ENCODE measurements around the gene ADAMTS18. TPM values are rescaled to one million over a fixed set of nuclear protein-coding genes. Genes with fewer than 3 reads are reported as not detected.

The ADAMTS18 gene
- total and polyA plus RNA-seq, 2 of the 8 experiments (the other 6 are each of a cell fraction or from before 2014, with no cell fraction given), result 0.05 to 0.19 TPM

- no peak overlapping the region for H3K4me3 ChIP-seq (ENCODE audit: extremely low read depth in 1 of 4, insufficient read depth in 2 of 4, low read depth in 3 of 4, low read length in 4 of 4)
- H4K5ac ChIP-seq (ENCODE audit: insufficient read length, low read depth, low read length), result no peak overlapping the region
- H3K18ac ChIP-seq (ENCODE audit: extremely low read depth, low read length), result no peak overlapping the region
- no peaks in the 10 kb centered on the region for H3K79me1 ChIP-seq (ENCODE audit: low read depth, low read length)
- DNase-seq (ENCODE audit: low read depth in 1 of 2, low spot score in 2 of 2) (no peak), FAIRE-seq (no peak)
- H2BK20ac ChIP-seq (ENCODE audit: low read length), result no peak overlapping the region
- H2BK5ac ChIP-seq (ENCODE audit: low read depth, low read length), result no peak overlapping the region
- no peak overlapping the region for H3K9ac ChIP-seq (replicated peaks in 1 of 4; ENCODE audit: extremely low read depth in 1 of 4, low read depth in 3 of 4, low read length in 3 of 4)
- WGBS, 2 experiments (ENCODE audit: extremely low coverage in 1 of 2, insufficient coverage in 1 of 2, insufficient read length in 1 of 2, insufficient replicate concordance in 2 of 2, low coverage in 1 of 2, low lambda C conversion rate in 2 of 2, missing lambda C conversion rate in 1 of 2), result 94% methylated on average over 1 of the region's 1 CpG; no CpG with 5 or more reads in 1 of the 2 experiments
- no peak overlapping the region for H3K56ac ChIP-seq (replicated peaks; ENCODE audit: insufficient read length, low read depth, low read length)
- no peak overlapping the region for H4K91ac ChIP-seq (replicated peaks; ENCODE audit: insufficient read length, low read length)
- ChIA-PET POLR2A (ENCODE audit: partially characterized antibody) (no interaction called here), CTCF (ENCODE audit: partially characterized antibody) (interaction anchor here (1.1 kb wide), 1 partner anchor 27 kb away, joined by 3 read pairs; no protein-coding TSS in a partner anchor)
- H3K36me3 ChIP-seq (ENCODE audit: control insufficient read depth in 2 of 4, insufficient read depth in 4 of 4, low read length in 3 of 4), result no peaks in the 10 kb centered on the region
- H3K4ac ChIP-seq (replicated peaks; ENCODE audit: insufficient read length, low read depth, low read length), result no peak overlapping the region
- H3K23me2 ChIP-seq (ENCODE audit: low read depth, low read length), result no peaks in the 10 kb centered on the region
- H2BK12ac ChIP-seq (ENCODE audit: low read depth, low read length), result no peak overlapping the region
- H4K20me1 ChIP-seq (replicated peaks in 1 of 2; ENCODE audit: control insufficient read depth in 1 of 2, insufficient read depth in 2 of 2, low read length in 2 of 2), result no peaks in the 10 kb centered on the region
- no peak overlapping the region for H3K23ac ChIP-seq (ENCODE audit: insufficient read length)
- H3K79me2 ChIP-seq (ENCODE audit: control insufficient read depth in 1 of 2, insufficient read depth in 2 of 2, low read length in 2 of 2), result no peaks in the 10 kb centered on the region
- H3K4me1 ChIP-seq (replicated peaks in 1 of 4; ENCODE audit: control insufficient read depth in 3 of 4, insufficient read depth in 4 of 4, low read length in 3 of 4), result no peaks in the 10 kb centered on the region
- no peaks in the 10 kb centered on the region for H3K27me3 ChIP-seq (replicated peaks in 1 of 4; ENCODE audit: control insufficient read depth in 3 of 4, extremely low read depth in 1 of 4, insufficient read depth in 3 of 4, low read length in 3 of 4)
- no peak overlapping the region for H2AFZ ChIP-seq (ENCODE audit: low read length)
- H2BK120ac ChIP-seq (replicated peaks; ENCODE audit: low read depth, low read length), result no peak overlapping the region
- H3K9me3 ChIP-seq (ENCODE audit: insufficient read depth in 2 of 2, low read depth in 1 of 2, low read length in 1 of 2), result no peaks in the 10 kb centered on the region
- H2BK15ac ChIP-seq (ENCODE audit: low read length), result no peak overlapping the region
- no peak overlapping the region for H3K4me2 ChIP-seq (ENCODE audit: insufficient read depth in 1 of 2, low read depth in 2 of 2, low read length in 2 of 2)
- H2AK5ac ChIP-seq (ENCODE audit: low read depth, low read length), result no peak overlapping the region
- no peak overlapping the region for H3K27ac ChIP-seq (ENCODE audit: low read depth, low read length)
- H4K8ac ChIP-seq (ENCODE audit: extremely low read depth, insufficient read depth, low read length), result no peak overlapping the region
- no peak overlapping the region for H3K14ac ChIP-seq (ENCODE audit: insufficient read length)
- no peak for TF ChIP-seq ATF2 (IDR thresholded peaks at IDR 0.05; ENCODE audit: low read length)
- TF ChIP-seq EZH2 (IDR thresholded peaks at IDR 0.05; ENCODE audit: low read depth, low read length, severe bottlenecking), result no peak
- TF ChIP-seq PHF8 (conservative IDR thresholded peaks at IDR 0.05; ENCODE audit: low read depth, low read length), result no peak
- no peak for TF ChIP-seq RNF2 (IDR thresholded peaks at IDR 0.05; ENCODE audit: borderline replicate concordance, low read depth, low read length, missing control alignments, poor library complexity, severe bottlenecking)
- no peak for TF ChIP-seq GTF2F1 (IDR thresholded peaks at IDR 0.05; ENCODE audit: borderline replicate concordance, low read depth, low read length)
- TF ChIP-seq CHD2 (IDR thresholded peaks at IDR 0.05; ENCODE audit: low read length), result no peak
- TF ChIP-seq E2F6 (IDR thresholded peaks at IDR 0.05), result no peak
- no peak for TF ChIP-seq CEBPB (IDR thresholded peaks at IDR 0.05; ENCODE audit: low read depth, low read length)
- no peak for TF ChIP-seq TAF7 (optimal IDR thresholded peaks at IDR 0.05; ENCODE audit: borderline replicate concordance, low read depth, low read length)
- no peak for TF ChIP-seq HDAC2 (IDR thresholded peaks at IDR 0.05; ENCODE audit: borderline replicate concordance in 1 of 2, low read depth in 2 of 2, low read length in 2 of 2)
- no peak for TF ChIP-seq HDAC6 (IDR thresholded peaks at IDR 0.05; ENCODE audit: low read depth, low read length)
Observed at GRCh38 chr16:77310877-77311276, 124.0 kb downstream of the ADAMTS18 start.

Measured in H1 (cell line).